Measurements from ENCODE around the gene PTPA. TPM values are rescaled to one million over a fixed set of nuclear protein-coding genes. Genes with fewer than 3 reads are reported as not detected.

The PTPA gene
- total and polyA plus RNA-seq, 2 of the 4 experiments (the other 2 are of a cell fraction), result 124 to 149 TPM

DNA sequence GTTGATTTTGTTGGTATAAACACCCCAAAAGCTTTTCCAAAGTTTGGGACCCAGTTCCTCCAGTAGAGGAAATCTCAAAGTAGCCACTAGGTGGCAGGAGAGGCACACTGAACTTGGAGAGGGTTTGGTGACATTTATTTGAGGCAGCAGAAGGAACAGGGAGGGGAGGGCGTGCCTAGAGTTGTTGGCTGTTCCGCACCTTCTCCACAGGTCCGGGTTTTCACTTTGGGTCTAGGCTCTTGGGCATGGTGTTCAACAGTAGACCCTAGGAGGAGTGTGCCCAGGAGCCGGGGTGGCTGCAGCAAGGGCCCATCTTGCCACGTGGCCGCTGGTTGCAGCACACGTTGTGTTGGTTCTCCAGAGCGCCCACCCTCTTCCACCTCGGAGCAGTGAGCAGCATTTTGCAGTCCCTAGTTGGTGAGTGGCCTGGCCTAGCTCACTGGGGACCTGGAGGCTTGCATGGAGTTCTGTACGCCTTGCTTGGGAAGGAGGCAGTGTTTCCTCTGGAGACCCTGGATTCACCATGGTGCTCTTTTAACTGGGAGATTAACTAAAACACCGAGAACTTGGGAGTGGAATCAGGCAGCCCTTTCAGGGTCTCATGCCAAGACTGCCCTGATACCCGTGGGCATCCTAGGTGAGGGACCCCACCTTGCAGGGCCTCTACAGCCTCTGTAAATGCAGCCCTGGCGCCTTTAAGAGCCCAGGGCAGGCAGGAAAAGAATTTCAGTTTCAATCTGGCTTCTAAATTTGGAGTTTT is 28.2 kb downstream of the PTPA start (continued):
- peak; percentile 94 for TF ChIP-seq RAD21 (IDR thresholded peaks at IDR 0.05; ENCODE audit: low read length)
- no peak for TF ChIP-seq MAFK (IDR thresholded peaks at IDR 0.05; ENCODE audit: low read depth, low read length)
- no peak for TF ChIP-seq NFE2L2 (IDR thresholded peaks at IDR 0.05; ENCODE audit: low read depth, low read length)

DNA sequence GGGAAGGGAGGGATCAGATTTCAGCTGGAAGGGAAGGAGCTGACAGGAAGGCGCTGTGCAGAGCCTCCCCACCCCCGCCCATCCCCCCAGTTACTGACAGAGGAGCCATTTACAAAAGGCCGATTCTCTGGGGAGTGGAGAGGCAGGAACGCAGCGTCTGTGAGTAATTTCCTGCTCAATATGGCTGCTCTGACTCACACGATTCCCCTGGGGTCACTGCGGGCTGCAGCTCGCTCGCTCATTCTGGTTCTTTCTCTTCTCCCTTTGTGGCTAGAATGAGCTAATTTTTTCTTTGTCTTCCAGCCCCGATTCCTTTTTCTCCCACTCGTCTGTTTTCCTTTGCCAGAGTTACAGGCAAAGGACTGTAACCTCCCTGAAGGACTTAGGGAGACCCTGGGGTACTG is 28.8 kb downstream of the PTPA start:
- Histone ChIP-seq H3K36me3 (ENCODE audit: control insufficient read depth, insufficient read depth, low read length) (peaks cover 22% of the 10 kb centered on the region), H3K9ac (ENCODE audit: low read depth, low read length) (peak overlapping the region; percentile 98), H3K4me1 (ENCODE audit: control insufficient read depth, insufficient read depth, low read length) (peaks cover 49% of the 10 kb centered on the region), H4K8ac (ENCODE audit: low read depth in 2 of 2, low read length in 2 of 2) (peak overlapping the region; percentile 99), H3K27ac (ENCODE audit: insufficient read depth, low read length) (peak overlapping the region; percentile 98), H4K20me1 (ENCODE audit: insufficient read depth, low read length) (no peaks in the 10 kb centered on the region; the same call in 1 of the 2 replicates), H3K4me2 (ENCODE audit: low read depth, low read length) (peak overlapping the region; percentile 69), H2BK20ac (ENCODE audit: low read depth, low read length) (peak overlapping the region; percentile 74), H3K56ac (ENCODE audit: extremely low read depth, insufficient read depth, low read length) (peak overlapping the region; percentile 100), H2BK5ac (ENCODE audit: low read depth, low read length, poor library complexity, severe bottlenecking) (peak overlapping the region; percentile 99), H2BK15ac (ENCODE audit: low read depth, low read length) (peak overlapping the region; percentile 93; the same call in 1 of the 3 replicates), H3K18ac (ENCODE audit: low read depth, low read length) (peak overlapping the region; percentile 92), H4K91ac (ENCODE audit: insufficient read depth, low read depth, low read length) (peak overlapping the region; percentile 100), H2BK120ac (ENCODE audit: low read depth, low read length) (peak overlapping the region; percentile 99), H3K79me1 (ENCODE audit: low read depth in 1 of 2, low read length in 2 of 2) (peaks cover 5 to 36% of the 10 kb centered on the region in 2 experiments; a peak in 3 of 4 replicates), H3K9me3 (ENCODE audit: control insufficient read depth, insufficient read depth, low read length) (no peaks in the 10 kb centered on the region), H3K23ac (ENCODE audit: low read depth, low read length) (peak overlapping the region; percentile 99), H3K27me3 (ENCODE audit: control insufficient read depth, insufficient read depth, low read length) (no peaks in the 10 kb centered on the region), H3K4ac (ENCODE audit: low read depth, low read length) (peak overlapping the region; percentile 99), H3K14ac (replicated peaks; ENCODE audit: low read depth, low read length) (peak overlapping the region; percentile 100), H4K5ac (ENCODE audit: low read depth, low read length) (peak overlapping the region; percentile 97), H3K9me1 (ENCODE audit: insufficient read depth, low read length) (peaks cover 8% of the 10 kb centered on the region), H2AK9ac (replicated peaks; ENCODE audit: low read depth, low read length, poor library complexity) (peak overlapping the region; percentile 100), H2AFZ (replicated peaks; ENCODE audit: low read length, poor library complexity) (peak overlapping the region; percentile 47), H3K4me3 (ENCODE audit: insufficient read depth, low read depth, low read length) (peak overlapping the region; percentile 28), H2AK5ac (ENCODE audit: low read depth, low read length) (peak overlapping the region; percentile 97)
- no TSS peak for BruUV-seq (replicated peaks)
- dilution Hi-C loops (cut with HindIII; ENCODE audit: low sequenced_read_pairs, unreplicated experiment), result no loop called here
- in situ Hi-C loops (cut with MboI; ENCODE audit: low sequenced_read_pairs), result no loop called here
- ChIA-PET CTCF (interaction anchor here (1.2 to 3.1 kb wide), 3 partner anchors 8 to 468 kb away, joined by 7 to 21 read pairs (median 7); no protein-coding TSS in a partner anchor), POLR2A (ENCODE audit: unreplicated experiment) (interaction anchor here (0.5 to 2.6 kb wide), 12 partner anchors 8 to 484 kb away, joined by 3 to 17 read pairs (median 4); partner anchors contain the start of gene IER5L)
- DNase-seq, result peak; percentile 100
- 0% methylated on average over 1 of the region's 11 CpGs; no CpG with 5 or more reads in 1 of the 2 experiments for WGBS, 2 experiments (ENCODE audit: extremely low coverage in 2 of 2, insufficient read length in 1 of 2)
- ATAC-seq (ENCODE audit: low read depth), result peak; percentile 64
- intact Hi-C loops (cut with micrococcal nuclease), result loop anchor here (1.0 to 5.0 kb wide), 6 partner anchors 195 to 642 kb away; no protein-coding TSS in a partner anchor
- TF ChIP-seq RCOR1 (IDR thresholded peaks at IDR 0.05; ENCODE audit: insufficient replicate concordance, low read length) (peak; percentile 64), MXI1 (IDR thresholded peaks at IDR 0.05; ENCODE audit: borderline replicate concordance, low read depth, low read length) (no peak), NFE2L2 (IDR thresholded peaks at IDR 0.05; ENCODE audit: low read depth, low read length) (peak; percentile 43; the same call in 1 of the 2 replicates), MAFK (IDR thresholded peaks at IDR 0.05; ENCODE audit: low read depth, low read length) (peak; percentile 8; the same call in 1 of the 2 replicates), FOS (IDR thresholded peaks at IDR 0.05; ENCODE audit: low read depth, low read length) (peak; percentile 95), SMC3 (IDR thresholded peaks at IDR 0.05; ENCODE audit: low read depth, low read length) (peak; percentile 46), RAD21 (IDR thresholded peaks at IDR 0.05; ENCODE audit: low read length) (peak; percentile 32), MAZ (IDR thresholded peaks at IDR 0.05; ENCODE audit: borderline replicate concordance, low read depth, low read length) (peak; percentile 99), POLR2A (IDR thresholded peaks at IDR 0.05; ENCODE audit: low read depth, low read length) (peak; percentile 86), CHD1 (IDR thresholded peaks at IDR 0.05; ENCODE audit: low read depth, low read length) (0 out of 2 replicates have a peak, but pooled peaks have one; percentile 83)
- TF ChIP-seq, protein P1, sequence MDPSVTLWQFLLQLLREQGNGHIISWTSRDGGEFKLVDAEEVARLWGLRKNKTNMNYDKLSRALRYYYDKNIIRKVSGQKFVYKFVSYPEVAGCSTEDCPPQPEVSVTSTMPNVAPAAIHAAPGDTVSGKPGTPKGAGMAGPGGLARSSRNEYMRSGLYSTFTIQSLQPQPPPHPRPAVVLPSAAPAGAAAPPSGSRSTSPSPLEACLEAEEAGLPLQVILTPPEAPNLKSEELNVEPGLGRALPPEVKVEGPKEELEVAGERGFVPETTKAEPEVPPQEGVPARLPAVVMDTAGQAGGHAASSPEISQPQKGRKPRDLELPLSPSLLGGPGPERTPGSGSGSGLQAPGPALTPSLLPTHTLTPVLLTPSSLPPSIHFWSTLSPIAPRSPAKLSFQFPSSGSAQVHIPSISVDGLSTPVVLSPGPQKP (IDR thresholded peaks at IDR 0.05; ENCODE audit: borderline replicate concordance, low read depth, low read length), result no peak
- TF ChIP-seq, protein P2, sequence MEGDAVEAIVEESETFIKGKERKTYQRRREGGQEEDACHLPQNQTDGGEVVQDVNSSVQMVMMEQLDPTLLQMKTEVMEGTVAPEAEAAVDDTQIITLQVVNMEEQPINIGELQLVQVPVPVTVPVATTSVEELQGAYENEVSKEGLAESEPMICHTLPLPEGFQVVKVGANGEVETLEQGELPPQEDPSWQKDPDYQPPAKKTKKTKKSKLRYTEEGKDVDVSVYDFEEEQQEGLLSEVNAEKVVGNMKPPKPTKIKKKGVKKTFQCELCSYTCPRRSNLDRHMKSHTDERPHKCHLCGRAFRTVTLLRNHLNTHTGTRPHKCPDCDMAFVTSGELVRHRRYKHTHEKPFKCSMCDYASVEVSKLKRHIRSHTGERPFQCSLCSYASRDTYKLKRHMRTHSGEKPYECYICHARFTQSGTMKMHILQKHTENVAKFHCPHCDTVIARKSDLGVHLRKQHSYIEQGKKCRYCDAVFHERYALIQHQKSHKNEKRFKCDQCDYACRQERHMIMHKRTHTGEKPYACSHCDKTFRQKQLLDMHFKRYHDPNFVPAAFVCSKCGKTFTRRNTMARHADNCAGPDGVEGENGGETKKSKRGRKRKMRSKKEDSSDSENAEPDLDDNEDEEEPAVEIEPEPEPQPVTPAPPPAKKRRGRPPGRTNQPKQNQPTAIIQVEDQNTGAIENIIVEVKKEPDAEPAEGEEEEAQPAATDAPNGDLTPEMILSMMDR (conservative IDR thresholded peaks at IDR 0.05; ENCODE audit: low read depth, low read length), result no peak

Measured in IMR-90 (cell line).